Hepatocyte (in vitro differentiated cells): ENCODE data around the gene SLC25A5. TPM values are rescaled to one million over a fixed set of nuclear protein-coding genes. Genes with fewer than 3 reads are reported as not detected.

ENCODE experiments used
- DNase-seq: peaks from one replicate; pipeline ENCODE4 v3.0.0-alpha.2; 2016; ENCODE audit warnings: low spot score
- H2AFZ ChIP-seq: fragments of 200-600 bp; sonication (generic); 2 replicates; pipeline ENCODE4 v1.6.0; 2016; ENCODE audit warnings: antibody characterized with exemption, mild to moderate bottlenecking
- H3K27ac ChIP-seq: fragments of 200-600 bp; sonication (generic); 2 replicates; pipeline ENCODE4 v1.5.1; 2016; ENCODE audit warnings: mild to moderate bottlenecking
- H3K27me3 ChIP-seq: fragments of 200-600 bp; sonication (generic); 2 replicates; pipeline ENCODE4 v1.6.1; 2016
- H3K36me3 ChIP-seq: fragments of 200-600 bp; sonication (generic); replicated peaks from 2 replicates; pipeline ENCODE4 v1.5.1; 2016; ENCODE audit warnings: low read depth; ENCODE audit not compliant: insufficient read depth
- H3K4me1 ChIP-seq: fragments of 200-600 bp; sonication (generic); 2 replicates; pipeline ENCODE4 v1.5.1; 2016; ENCODE audit warnings: mild to moderate bottlenecking, moderate library complexity; ENCODE audit not compliant: insufficient read depth
- H3K4me2 ChIP-seq: fragments of 200-600 bp; sonication (generic); 2 replicates; pipeline ENCODE4 v1.6.0; 2016
- H3K4me3 ChIP-seq: fragments of 200-600 bp; sonication (generic); 2 replicates; pipeline ENCODE4 v1.5.1; 2016; ENCODE audit warnings: mild to moderate bottlenecking
- H3K79me2 ChIP-seq: fragments of 200-600 bp; sonication (generic); 2 replicates; pipeline ENCODE4 v1.6.0; 2017; ENCODE audit warnings: mild to moderate bottlenecking
- H3K9me2 ChIP-seq: fragments of 200-600 bp; sonication (generic); replicated peaks from 2 replicates; pipeline ENCODE4 v1.6.0; 2017; ENCODE audit warnings: mild to moderate bottlenecking; ENCODE audit not compliant: insufficient read depth
- H3K9me3 ChIP-seq: fragments of 200-600 bp; sonication (generic); 2 replicates; pipeline ENCODE4 v1.5.1; 2016; ENCODE audit warnings: low read depth, mild to moderate bottlenecking
- H4K20me1 ChIP-seq: fragments of 200-600 bp; sonication (generic); 2 replicates; pipeline ENCODE4 v1.6.0; 2016; ENCODE audit warnings: mild to moderate bottlenecking; ENCODE audit not compliant: insufficient read depth, poor library complexity, severe bottlenecking
- CTCF ChIP-seq: fragments of 200-600 bp; sonication (generic); IDR thresholded peaks from 2 replicates; pipeline ENCODE4 v1.5.1; 2016; ENCODE audit warnings: antibody characterized with exemption, mild to moderate bottlenecking; ENCODE audit not compliant: poor library complexity
- EZH2 ChIP-seq: fragments of 200-600 bp; sonication (generic); IDR thresholded peaks from 2 replicates; pipeline ENCODE4 v1.6.1; 2016; ENCODE audit warnings: antibody characterized with exemption, mild to moderate bottlenecking, borderline replicate concordance
- EZH2phosphoT487 ChIP-seq: fragments of 200-600 bp; sonication (generic); IDR thresholded peaks from one replicate; pipeline ENCODE4 v1.6.1; 2018; ENCODE audit warnings: antibody characterized with exemption, mild to moderate bottlenecking, low read depth, moderate library complexity; ENCODE audit not compliant: unreplicated experiment, severe bottlenecking
- WGBS: methylation state at CpG from one replicate; pipeline ENCODE4 v1.1.6; 2016; ENCODE audit warnings: low lambda C conversion rate; ENCODE audit errors: missing lambda C conversion rate; 5-methylcytosine and 5-hydroxymethylcytosine counted together
- polyA plus RNA-seq: library from polyadenylated mRNA; unstranded; fragments of >200 nt; fragmentation: Nextera tagmentation; extraction: Ambion mirVana; gene quantifications from 2 replicates; pipeline ENCODE4 v1.2.1, GENCODE V29; 2016
- total RNA-seq: library from RNA; depleted of rRNA; stranded (reverse); fragments of >200 nt; gene quantifications from 2 replicates; pipeline ENCODE4 v1.2.3, GENCODE V29; 2014

The SLC25A5 gene
- total and polyA plus RNA-seq, 2 experiments from 2014 or later, result 282 to 343 TPM

GRCh38 chrX:119421016-119421705 lies 47.1 kb upstream of the SLC25A5 start:
- no peak overlapping the region for H2AFZ ChIP-seq
- H3K4me2 ChIP-seq, result no peak overlapping the region
- H3K4me1 ChIP-seq, result no peaks in the 10 kb centered on the region
- no peaks in the 10 kb centered on the region for H3K36me3 ChIP-seq
- no peak for DNase-seq
- no peaks in the 10 kb centered on the region for H4K20me1 ChIP-seq
- no peak overlapping the region for H3K4me3 ChIP-seq
- TF ChIP-seq EZH2, result no peak
- TF ChIP-seq CTCF, result no peak
- TF ChIP-seq EZH2phosphoT487, result no peak
- H3K27me3 ChIP-seq, result no peaks in the 10 kb centered on the region
- no peaks in the 10 kb centered on the region for H3K79me2 ChIP-seq
- no peaks in the 10 kb centered on the region for H3K9me2 ChIP-seq
- no peak overlapping the region for H3K27ac ChIP-seq
- 86% methylated on average over 7 of the region's 7 CpGs for WGBS
- no peaks in the 10 kb centered on the region for H3K9me3 ChIP-seq

GRCh38 chrX:119423631-119424030 lies 44.6 kb upstream of the SLC25A5 start:
- no peaks in the 10 kb centered on the region for H3K9me2 ChIP-seq
- DNase-seq, result no peak
- no peaks in the 10 kb centered on the region for H3K36me3 ChIP-seq
- no peak overlapping the region for H2AFZ ChIP-seq
- H4K20me1 ChIP-seq, result no peaks in the 10 kb centered on the region
- no peak overlapping the region for H3K4me2 ChIP-seq
- H3K27me3 ChIP-seq, result no peaks in the 10 kb centered on the region
- H3K79me2 ChIP-seq, result no peaks in the 10 kb centered on the region
- no peak overlapping the region for H3K4me3 ChIP-seq
- TF ChIP-seq EZH2, result no peak
- TF ChIP-seq CTCF, result no peak
- TF ChIP-seq EZH2phosphoT487, result no peak
- H3K9me3 ChIP-seq, result no peaks in the 10 kb centered on the region
- WGBS, result 93% methylated on average over 14 of the region's 14 CpGs
- no peaks in the 10 kb centered on the region for H3K4me1 ChIP-seq
- H3K27ac ChIP-seq, result no peak overlapping the region

GRCh38 chrX:119424999-119425398 lies 43.2 kb upstream of the SLC25A5 start:
- Histone ChIP-seq H3K4me1 (no peaks in the 10 kb centered on the region), H3K79me2 (no peaks in the 10 kb centered on the region), H3K27me3 (no peaks in the 10 kb centered on the region), H3K4me3 (no peak overlapping the region), H3K9me3 (no peaks in the 10 kb centered on the region), H3K36me3 (no peaks in the 10 kb centered on the region), H3K9me2 (no peaks in the 10 kb centered on the region), H3K27ac (no peak overlapping the region), H4K20me1 (no peaks in the 10 kb centered on the region), H3K4me2 (no peak overlapping the region), H2AFZ (no peak overlapping the region)
- WGBS, result 65% methylated on average over 6 of the region's 6 CpGs
- TF ChIP-seq EZH2, result no peak
- no peak for TF ChIP-seq EZH2phosphoT487
- no peak for TF ChIP-seq CTCF
- DNase-seq, result no peak
